ENCODE results near the gene PPAT.

DNA sequence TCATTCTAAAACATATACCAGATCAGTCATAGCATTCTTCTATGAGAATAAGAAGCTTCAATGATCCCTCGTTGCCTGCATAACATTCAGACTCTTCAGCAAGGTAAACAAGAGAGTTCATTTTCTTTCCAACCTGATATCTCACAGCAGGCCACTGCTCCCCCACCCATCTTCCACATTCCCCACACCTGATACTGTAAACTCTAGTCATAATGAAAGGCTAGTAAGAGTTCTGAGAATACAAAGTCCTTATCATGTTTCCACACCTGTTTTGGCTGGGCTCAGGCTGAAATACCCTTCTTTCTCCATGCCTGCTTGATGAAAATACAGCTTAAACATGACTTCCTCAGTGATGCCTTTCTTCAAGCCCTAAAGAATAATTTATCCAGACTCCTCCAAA, 45.9 kb downstream of the PPAT start:
- TF ChIP-seq, protein P1, sequence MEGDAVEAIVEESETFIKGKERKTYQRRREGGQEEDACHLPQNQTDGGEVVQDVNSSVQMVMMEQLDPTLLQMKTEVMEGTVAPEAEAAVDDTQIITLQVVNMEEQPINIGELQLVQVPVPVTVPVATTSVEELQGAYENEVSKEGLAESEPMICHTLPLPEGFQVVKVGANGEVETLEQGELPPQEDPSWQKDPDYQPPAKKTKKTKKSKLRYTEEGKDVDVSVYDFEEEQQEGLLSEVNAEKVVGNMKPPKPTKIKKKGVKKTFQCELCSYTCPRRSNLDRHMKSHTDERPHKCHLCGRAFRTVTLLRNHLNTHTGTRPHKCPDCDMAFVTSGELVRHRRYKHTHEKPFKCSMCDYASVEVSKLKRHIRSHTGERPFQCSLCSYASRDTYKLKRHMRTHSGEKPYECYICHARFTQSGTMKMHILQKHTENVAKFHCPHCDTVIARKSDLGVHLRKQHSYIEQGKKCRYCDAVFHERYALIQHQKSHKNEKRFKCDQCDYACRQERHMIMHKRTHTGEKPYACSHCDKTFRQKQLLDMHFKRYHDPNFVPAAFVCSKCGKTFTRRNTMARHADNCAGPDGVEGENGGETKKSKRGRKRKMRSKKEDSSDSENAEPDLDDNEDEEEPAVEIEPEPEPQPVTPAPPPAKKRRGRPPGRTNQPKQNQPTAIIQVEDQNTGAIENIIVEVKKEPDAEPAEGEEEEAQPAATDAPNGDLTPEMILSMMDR (IDR thresholded peaks at IDR 0.05), result no peak
- TF ChIP-seq POLR2A (IDR thresholded peaks at IDR 0.05), result no peak

Data from esophagus squamous epithelium (tissue), 4 donors.